GM11168 (cell line): Measurements from ENCODE around the gene ENTPD8.

Experiments used
- in situ Hi-C: fragments of 300-500 bp; cut with MboI; formaldehyde crosslinking; loops from one replicate; pipeline ENCODE4 v1.12.0; 2022; ENCODE audit warnings: low sequenced_read_pairs; ENCODE audit not compliant: unreplicated experiment

ENTPD8 gene

GRCh38 chr9:137441289-137441934 is at the start of gene ENTPD8:
TSS of gene ENTPD8 (minus strand) at chr9:137441357. CDS start at chr9:137438285, 3,072 bp downstream.
- in situ Hi-C loops = no loop called here

GRCh38 chr9:137490532-137491186 is 49.5 kb upstream of the ENTPD8 start:
- in situ Hi-C loops = no loop called here

GRCh38 chr9:137488906-137489305 is 47.7 kb upstream of the ENTPD8 start:
- in situ Hi-C loops = no loop called here

GRCh38 chr9:137488327-137488653 is 47.1 kb upstream of the ENTPD8 start:
- in situ Hi-C loops = no loop called here

- in situ Hi-C loops = no loop called here
Observed at GRCh38 chr9:137487454-137488326, 46.5 kb upstream of the ENTPD8 start.

GRCh38 chr9:137486545-137487453 is 45.6 kb upstream of the ENTPD8 start:
- in situ Hi-C loops = no loop called here

GRCh38 chr9:137486141-137486490 is 45.0 kb upstream of the ENTPD8 start:
- in situ Hi-C loops = no loop called here

GRCh38 chr9:137485343-137486140 is 44.4 kb upstream of the ENTPD8 start:
- in situ Hi-C loops = no loop called here

GRCh38 chr9:137484551-137485315 is 43.6 kb upstream of the ENTPD8 start:
- in situ Hi-C loops = no loop called here

GRCh38 chr9:137482094-137482781 is 41.1 kb upstream of the ENTPD8 start:
- in situ Hi-C loops = no loop called here

GRCh38 chr9:137480686-137481683 is 39.8 kb upstream of the ENTPD8 start:
- in situ Hi-C loops = no loop called here

GRCh38 chr9:137479892-137480685 is 38.9 kb upstream of the ENTPD8 start:
- in situ Hi-C loops = no loop called here

GRCh38 chr9:137478962-137479861 is 38.1 kb upstream of the ENTPD8 start:
- in situ Hi-C loops = no loop called here

GRCh38 chr9:137478613-137478961 is 37.4 kb upstream of the ENTPD8 start:
- in situ Hi-C loops = no loop called here
